Measurements from ENCODE around the gene JARID2. TPM values are rescaled to one million over a fixed set of nuclear protein-coding genes. Genes with fewer than 3 reads are reported as not detected.
A peak's percentile ranks its signal among the peaks of the same experiment; 100 is the strongest.

JARID2 gene
- total and polyA plus RNA-seq, 2 of the 13 experiments (the other 11 are each of a cell fraction or from before 2014, with no cell fraction given): 7.5 to 10.3 TPM

GRCh38 chr6:15375018-15375417, 129.1 kb downstream of the JARID2 start:
- Histone ChIP-seq H3K79me2 (ENCODE audit: insufficient read depth, low read length) (peaks cover 9% of the 10 kb centered on the region), H3K9ac (ENCODE audit: insufficient read depth, low read depth, low read length) (no peak overlapping the region), H3K4me3 (replicated peaks in 1 of 3; ENCODE audit: insufficient read depth in 1 of 3, low read depth in 2 of 3, low read length in 3 of 3) (no peak overlapping the region), H2AFZ (ENCODE audit: low read length) (no peak overlapping the region), H3K4me2 (ENCODE audit: low read depth, low read length) (no peak overlapping the region), H3K27me3 (ENCODE audit: control insufficient read depth in 1 of 2, insufficient read depth in 2 of 2, low read length in 2 of 2) (no peaks in the 10 kb centered on the region), H3K9me3 (ENCODE audit: low read length) (no peaks in the 10 kb centered on the region), H3K4me1 (ENCODE audit: insufficient read depth, low read length) (no peaks in the 10 kb centered on the region), H3K27ac (ENCODE audit: extremely low read length, insufficient read depth, low read length) (no peak overlapping the region), H3K36me3 (replicated peaks in 1 of 2; ENCODE audit: control insufficient read depth in 1 of 2, insufficient read depth in 2 of 2, low read length in 2 of 2) (0 out of 5 replicates have a peak, but pooled peaks cover 0 to 2% of the 10 kb centered on the region in 2 experiments), H4K20me1 (ENCODE audit: insufficient read depth, low read length) (peaks cover 1% of the 10 kb centered on the region; the same call in 1 of the 2 replicates)
- no peak for ATAC-seq
- in situ Hi-C loops (cut with HindIII; ENCODE audit: extremely low pct_ligation_motif_present, low pct_unique_long_range_greater_than_20kb) (no loop called here), intact Hi-C loops (cut with micrococcal nuclease; ENCODE audit: unreplicated experiment) (no loop called here)
- CTCF ChIA-PET (ENCODE audit: low intra/inter-chr PET ratio, low total read pairs): no interaction called here
- FAIRE-seq: no peak
- TF ChIP-seq HOXD1 (CRISPR knock-in tag; IDR thresholded peaks at IDR 0.05) (no peak), MXD3 (CRISPR knock-in tag; IDR thresholded peaks at IDR 0.05) (no peak), ZNF580 (CRISPR knock-in tag; IDR thresholded peaks at IDR 0.05; ENCODE audit: borderline replicate concordance, low read depth) (no peak)
- POLR2A ChIA-PET: no interaction called here
- no peak for DNase-seq (ENCODE audit: low spot score)
- 100% methylated on average over 2 of the region's 2 CpGs for WGBS (ENCODE audit: low lambda C conversion rate)
- no TSS peak for BruUV-seq (replicated peaks)

- POLR2A ChIA-PET: no interaction called here
- intact Hi-C loops (cut with micrococcal nuclease; ENCODE audit: unreplicated experiment) (no loop called here), in situ Hi-C loops (cut with HindIII; ENCODE audit: extremely low pct_ligation_motif_present, low pct_unique_long_range_greater_than_20kb) (no loop called here)
- Histone ChIP-seq H2AFZ (ENCODE audit: low read length) (no peak overlapping the region), H3K4me2 (ENCODE audit: low read depth, low read length) (no peak overlapping the region), H3K9me3 (ENCODE audit: low read length) (no peaks in the 10 kb centered on the region), H3K36me3 (replicated peaks in 1 of 2; ENCODE audit: control insufficient read depth in 1 of 2, insufficient read depth in 2 of 2, low read length in 2 of 2) (0 out of 5 replicates have a peak, but pooled peaks cover 0 to 2% of the 10 kb centered on the region in 2 experiments), H3K4me3 (replicated peaks in 1 of 3; ENCODE audit: insufficient read depth in 1 of 3, low read depth in 2 of 3, low read length in 3 of 3) (no peak overlapping the region), H3K79me2 (ENCODE audit: insufficient read depth, low read length) (peaks cover 7% of the 10 kb centered on the region), H3K27ac (ENCODE audit: extremely low read length, insufficient read depth, low read length) (no peak overlapping the region), H4K20me1 (ENCODE audit: insufficient read depth, low read length) (no peaks in the 10 kb centered on the region; the same call in 1 of the 2 replicates), H3K4me1 (ENCODE audit: insufficient read depth, low read length) (no peaks in the 10 kb centered on the region), H3K27me3 (ENCODE audit: control insufficient read depth in 1 of 2, insufficient read depth in 2 of 2, low read length in 2 of 2) (no peaks in the 10 kb centered on the region), H3K9ac (ENCODE audit: insufficient read depth, low read depth, low read length) (no peak overlapping the region)
- CTCF ChIA-PET (ENCODE audit: low intra/inter-chr PET ratio, low total read pairs): no interaction called here
- ATAC-seq: no peak
- WGBS (ENCODE audit: low lambda C conversion rate): 95% methylated on average over 4 of the region's 4 CpGs
- FAIRE-seq: no peak
- BruUV-seq (replicated peaks): TSS peak; percentile 37
- DNase-seq (ENCODE audit: low spot score): no peak
- no peak for TF ChIP-seq SKIL (CRISPR knock-in tag; IDR thresholded peaks at IDR 0.05; ENCODE audit: borderline replicate concordance)
- no peak for TF ChIP-seq ZBTB44 (CRISPR knock-in tag; IDR thresholded peaks at IDR 0.05)
- TF ChIP-seq HBP1 (CRISPR knock-in tag; IDR thresholded peaks at IDR 0.05; ENCODE audit: low read depth): no peak
- TF ChIP-seq BRF2 (CRISPR knock-in tag; IDR thresholded peaks at IDR 0.05): no peak
Measured at GRCh38 chr6:15375638-15376290, 129.9 kb downstream of the JARID2 start.

Measured in HepG2 (cell line).